Measurements from ENCODE around the gene FGD3.

DNA sequence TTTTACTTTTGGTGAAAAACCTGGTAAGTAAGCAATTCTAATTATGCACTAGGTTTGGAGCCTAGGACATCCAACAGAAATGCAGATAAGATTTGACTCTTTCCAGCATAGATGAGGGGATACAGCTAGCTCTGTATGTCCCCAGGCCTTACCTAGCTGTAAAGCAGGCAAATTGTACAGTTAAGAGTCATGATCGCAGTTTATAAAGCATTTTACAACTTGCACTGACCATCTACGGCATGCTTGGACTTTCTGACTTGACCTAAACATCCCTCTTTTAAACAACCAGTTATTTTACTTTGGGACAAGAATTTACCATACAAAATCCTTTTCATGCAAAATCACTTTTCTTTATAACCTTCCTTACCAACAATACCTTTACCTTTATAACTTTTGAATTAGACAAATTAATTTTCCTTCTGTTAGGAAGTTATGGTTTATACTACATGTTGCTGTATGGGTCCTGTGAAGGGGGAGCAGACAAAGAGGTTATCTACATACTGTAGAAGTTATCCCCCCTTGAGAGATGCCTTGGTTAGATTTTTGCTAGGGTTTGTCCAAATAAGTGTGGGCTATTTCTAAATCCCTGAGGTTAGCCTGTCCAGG lies 36.8 kb downstream of the FGD3 start:
- no peak for TF ChIP-seq CTCF (conservative IDR thresholded peaks at IDR 0.05)
- TF ChIP-seq ZFX (IDR thresholded peaks at IDR 0.05), result no peak

Measured in C4-2B (cell line).